DLD1 (cell line): ENCODE data around the gene SLC35E4.
"Not testable (repeated sequence)": the region's sequence is repeated elsewhere in the genome, so short reads cannot be mapped to it uniquely, and the experiment has no call there.

Experiments used
- in situ Hi-C: cut with HindIII; loops from 2 replicates; pipeline ENCODE4 v1.10.0; 2017; ENCODE audit warnings: low sequenced_read_pairs

SLC35E4 gene

GRCh38 chr22:30610299-30610698 lies 25.3 kb upstream of the SLC35E4 start:
- in situ Hi-C loops: no loop called here

DNA sequence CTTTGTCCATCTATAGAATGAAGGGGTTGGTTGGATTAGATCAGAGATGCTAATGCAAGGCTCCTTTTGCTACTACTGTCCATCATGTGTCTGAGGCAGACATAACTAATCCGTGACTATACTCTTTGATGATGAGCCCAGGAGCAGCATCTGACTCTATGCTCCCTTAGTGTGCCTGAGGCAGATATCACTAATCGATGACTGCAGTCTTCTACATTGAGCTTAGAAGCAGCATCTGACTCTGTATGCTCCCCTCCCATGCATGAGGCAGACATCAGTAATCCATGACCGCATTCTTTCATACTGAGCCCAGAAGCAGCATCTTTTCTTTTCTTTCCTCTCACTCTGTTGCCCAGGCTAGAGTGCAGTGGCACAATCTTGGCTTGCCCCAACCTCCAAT lies 24.4 kb upstream of the SLC35E4 start:
- in situ Hi-C loops: no loop called here

GRCh38 chr22:30612789-30613188 lies 22.8 kb upstream of the SLC35E4 start:
- in situ Hi-C loops: no loop called here

GRCh38 chr22:30614268-30614667 lies 21.3 kb upstream of the SLC35E4 start:
- in situ Hi-C loops: no loop called here

DNA sequence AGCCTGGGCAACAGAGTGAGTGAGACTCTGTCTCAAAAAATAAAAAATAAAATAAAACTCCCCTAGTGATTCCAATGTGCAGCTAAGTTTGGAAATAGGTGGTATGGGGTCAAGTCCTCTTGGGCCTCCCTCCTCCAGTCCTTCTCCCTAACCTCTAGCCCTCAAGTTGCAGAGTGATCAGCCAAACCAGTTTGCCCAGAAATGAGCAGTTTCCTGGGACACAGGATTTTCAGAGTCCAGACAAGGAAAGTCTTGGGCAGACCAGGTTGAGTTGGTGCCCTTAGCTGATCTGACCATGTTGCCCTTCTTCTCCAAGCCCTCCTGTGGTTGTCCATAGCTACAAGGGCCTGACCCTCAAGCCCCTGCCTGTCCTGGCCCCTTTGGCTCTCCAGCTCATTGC lies 20.7 kb upstream of the SLC35E4 start:
- in situ Hi-C loops: no loop called here

DNA sequence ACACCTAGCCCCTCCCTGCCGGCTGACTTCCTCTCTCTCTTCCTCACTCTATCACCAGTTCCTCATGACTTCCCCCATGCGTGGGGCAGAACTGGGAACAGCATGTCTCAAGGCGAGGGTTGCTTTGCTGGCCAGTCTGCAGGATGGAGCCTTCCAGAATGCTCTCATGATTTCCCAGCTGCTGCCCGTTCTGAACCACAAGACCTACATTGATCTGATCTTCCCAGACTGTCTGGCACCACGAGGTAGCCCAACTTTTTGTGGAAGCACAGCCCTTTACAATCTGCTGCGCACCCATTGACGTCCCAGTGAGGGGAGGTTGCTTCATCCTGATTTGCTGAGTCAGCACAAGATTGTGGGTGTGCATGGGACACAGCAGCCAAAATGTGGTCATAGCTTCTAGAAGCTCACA lies 20.0 kb upstream of the SLC35E4 start:
- in situ Hi-C loops: no loop called here

DNA sequence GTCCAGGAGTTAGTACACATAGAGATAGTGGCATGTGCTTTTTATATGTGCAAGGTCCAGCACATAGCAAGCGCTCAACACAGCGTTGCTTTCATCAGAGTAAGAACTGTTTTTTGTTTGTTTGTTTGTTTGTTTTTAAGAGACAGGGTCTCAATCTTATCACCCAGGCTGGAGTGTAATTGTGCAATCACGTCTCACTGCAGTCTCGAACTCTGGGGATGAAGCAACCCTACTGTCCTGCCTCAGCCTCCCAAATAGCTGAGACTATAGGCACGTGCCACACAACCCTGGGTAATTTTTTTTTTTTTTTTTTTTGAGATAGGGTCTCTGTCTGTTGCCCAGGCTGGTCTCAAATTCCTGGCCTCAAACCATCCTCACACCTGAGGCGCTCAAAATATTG lies 17.8 kb upstream of the SLC35E4 start:
- in situ Hi-C loops: no loop called here

DNA sequence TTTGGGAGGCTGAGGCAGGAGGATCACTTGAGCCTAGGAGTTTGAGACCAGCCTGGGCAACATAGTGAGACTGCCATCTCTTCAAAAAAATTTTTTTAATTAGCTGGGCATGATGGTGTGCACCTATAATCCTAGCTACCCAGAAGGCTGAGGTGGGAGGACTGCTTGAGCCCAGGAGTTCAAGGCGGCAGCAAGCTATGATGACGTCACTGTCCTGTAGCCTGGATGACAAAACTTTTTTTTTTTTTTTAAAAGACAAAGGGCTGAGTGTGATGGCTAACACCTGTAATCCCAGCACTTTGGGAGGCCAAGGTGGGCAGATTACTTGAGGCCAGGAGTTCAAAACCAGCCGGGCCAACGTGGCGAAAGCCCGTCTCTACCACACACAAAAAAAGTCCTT lies 15.7 kb upstream of the SLC35E4 start:
- in situ Hi-C loops: not testable (repeated sequence)

DNA sequence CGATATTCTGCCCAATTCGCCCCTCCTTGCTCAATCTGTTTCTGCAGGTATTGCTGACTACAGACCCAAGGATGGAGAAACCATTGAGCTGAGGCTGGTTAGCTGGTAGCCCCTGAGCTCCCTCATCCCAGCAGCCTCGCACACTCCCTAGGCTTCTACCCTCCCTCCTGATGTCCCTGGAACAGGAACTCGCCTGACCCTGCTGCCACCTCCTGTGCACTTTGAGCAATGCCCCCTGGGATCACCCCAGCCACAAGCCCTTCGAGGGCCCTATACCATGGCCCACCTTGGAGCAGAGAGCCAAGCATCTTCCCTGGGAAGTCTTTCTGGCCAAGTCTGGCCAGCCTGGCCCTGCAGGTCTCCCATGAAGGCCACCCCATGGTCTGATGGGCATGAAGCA lies 9.2 kb upstream of the SLC35E4 start:
- in situ Hi-C loops: no loop called here

DNA sequence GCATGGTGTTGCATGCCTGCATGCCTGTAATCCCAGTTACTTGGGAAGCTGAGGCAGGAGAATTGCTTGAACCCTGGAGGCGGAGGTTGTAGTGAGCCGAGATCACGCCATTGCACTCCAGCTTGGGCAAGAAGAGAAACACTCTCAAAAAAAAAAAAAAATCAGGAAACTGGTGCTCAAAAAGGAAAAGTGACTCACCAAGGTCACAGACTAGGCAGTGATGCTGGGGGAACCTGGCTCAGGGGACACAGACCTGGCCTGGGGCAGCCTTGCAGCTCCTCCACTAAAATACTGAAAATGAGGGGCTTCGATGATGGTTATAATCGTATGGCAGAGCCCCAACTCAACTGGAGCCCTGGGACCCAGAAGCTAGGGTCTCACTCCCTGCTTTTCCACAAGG lies 8.1 kb upstream of the SLC35E4 start:
- in situ Hi-C loops: no loop called here

DNA sequence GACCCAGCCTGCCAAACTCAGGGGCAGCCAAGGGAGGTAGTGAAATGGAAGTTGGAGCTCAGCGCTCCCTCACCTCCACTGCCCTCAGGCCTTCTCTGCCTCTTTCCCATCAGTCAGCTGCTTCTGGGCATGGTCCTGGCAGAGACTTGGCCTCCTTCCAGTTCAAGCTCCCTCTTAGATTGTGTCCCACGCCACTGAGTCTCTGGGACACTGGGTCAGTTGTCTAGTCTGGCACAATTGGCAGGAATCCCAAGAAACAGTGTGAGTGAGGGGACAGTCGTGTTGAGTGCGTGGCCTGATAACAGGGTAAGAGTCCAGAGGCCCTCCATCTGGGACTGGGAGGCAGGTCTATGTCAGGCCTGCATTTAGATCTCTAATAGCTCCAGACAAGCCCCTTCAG lies 7.1 kb upstream of the SLC35E4 start:
- in situ Hi-C loops: no loop called here

GRCh38 chr22:30631469-30631868 lies 4.1 kb upstream of the SLC35E4 start:
- in situ Hi-C loops: not testable (repeated sequence)

DNA sequence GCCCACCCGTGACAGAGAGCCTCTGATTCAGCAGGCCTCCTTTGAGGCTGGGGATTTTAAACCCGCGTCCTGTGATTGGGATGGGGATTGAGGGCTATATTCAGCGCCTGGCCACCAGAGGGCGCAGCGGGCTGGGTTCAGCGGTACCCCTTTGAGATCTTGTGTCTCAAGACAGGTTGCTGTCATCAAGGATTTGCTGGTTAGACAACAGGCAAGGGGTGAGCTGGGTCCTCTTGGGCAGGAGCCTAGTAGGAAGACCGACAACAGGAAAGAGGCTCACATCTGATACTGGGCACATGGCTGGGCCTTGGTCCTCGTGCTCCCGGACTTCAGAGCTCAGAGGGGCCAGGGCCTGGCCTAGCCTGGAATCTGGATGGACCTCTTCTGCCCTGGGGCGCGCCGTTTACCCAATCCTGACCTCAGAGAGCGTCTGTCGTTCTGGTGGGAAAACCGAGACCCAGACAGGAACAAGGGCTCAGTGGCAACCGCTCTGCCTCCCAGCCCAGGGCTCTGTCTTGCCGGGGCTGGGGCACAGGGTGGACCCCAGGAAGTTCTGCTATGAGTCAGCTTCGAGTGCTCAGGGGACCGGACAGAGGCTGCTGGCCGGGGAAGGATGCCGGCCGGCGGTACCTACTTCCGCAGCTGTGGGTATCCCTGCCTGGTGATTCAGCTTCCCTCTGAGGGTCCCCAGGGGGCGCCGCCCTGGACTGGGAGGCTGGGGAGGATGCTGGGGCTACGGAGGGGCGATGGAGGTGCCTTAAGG lies 929 bp upstream of the SLC35E4 start:
- in situ Hi-C loops: no loop called here

GRCh38 chr22:30636226-30637077 lies 871 bp downstream of the SLC35E4 start:
- in situ Hi-C loops: no loop called here

DNA sequence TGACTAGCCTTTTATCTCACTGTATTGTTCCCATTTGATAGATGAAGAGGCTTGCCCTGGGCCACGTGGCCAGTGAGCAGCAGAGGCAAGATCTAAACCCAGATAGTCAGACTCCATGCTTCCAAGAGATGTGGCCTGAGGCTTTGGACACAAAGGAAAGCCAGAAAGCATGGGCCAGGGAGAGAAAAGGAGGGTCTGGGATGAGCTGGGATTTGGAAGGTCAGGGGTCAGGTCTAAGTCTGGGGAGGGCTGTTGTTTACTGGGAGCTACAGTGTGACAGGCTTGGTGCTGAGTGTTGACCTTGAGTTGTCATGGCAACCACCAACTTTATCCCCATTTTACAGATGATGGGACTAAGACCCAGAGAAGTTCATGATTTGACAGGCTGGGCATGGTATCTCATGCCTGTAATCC lies 2.1 kb downstream of the SLC35E4 start:
- in situ Hi-C loops: no loop called here

- in situ Hi-C loops: no loop called here
Measured at GRCh38 chr22:30640361-30640760, 4.8 kb downstream of the SLC35E4 start.

DNA sequence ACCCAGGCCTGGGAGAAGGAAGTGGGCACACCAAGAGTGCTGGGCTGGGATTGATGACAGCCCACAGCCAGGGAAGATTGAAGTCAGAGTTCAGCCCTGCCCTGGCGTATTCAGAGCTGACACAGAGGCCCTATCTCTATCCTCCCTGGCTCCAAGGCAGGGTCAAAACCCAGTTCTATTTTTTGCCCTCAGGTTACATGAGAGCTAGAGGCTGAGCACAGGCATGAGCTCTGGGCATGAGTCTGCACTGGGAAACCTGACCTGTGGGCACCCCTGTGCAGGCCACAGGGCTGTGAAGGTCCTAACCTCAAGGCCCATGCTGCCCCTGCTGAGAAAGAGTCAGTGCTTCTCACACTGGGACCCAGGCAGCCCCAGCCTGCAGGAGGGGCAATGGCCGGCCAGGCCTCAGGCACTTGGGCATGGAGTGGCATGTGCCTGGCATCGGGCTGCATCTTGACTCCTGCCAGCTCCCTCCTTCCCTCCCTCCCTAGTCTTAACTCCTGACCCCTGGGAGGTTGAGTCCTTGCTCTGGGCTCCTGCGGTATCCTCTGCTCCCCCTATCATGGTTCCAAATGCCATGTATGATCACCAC lies 5.4 kb downstream of the SLC35E4 start:
- in situ Hi-C loops: no loop called here

DNA sequence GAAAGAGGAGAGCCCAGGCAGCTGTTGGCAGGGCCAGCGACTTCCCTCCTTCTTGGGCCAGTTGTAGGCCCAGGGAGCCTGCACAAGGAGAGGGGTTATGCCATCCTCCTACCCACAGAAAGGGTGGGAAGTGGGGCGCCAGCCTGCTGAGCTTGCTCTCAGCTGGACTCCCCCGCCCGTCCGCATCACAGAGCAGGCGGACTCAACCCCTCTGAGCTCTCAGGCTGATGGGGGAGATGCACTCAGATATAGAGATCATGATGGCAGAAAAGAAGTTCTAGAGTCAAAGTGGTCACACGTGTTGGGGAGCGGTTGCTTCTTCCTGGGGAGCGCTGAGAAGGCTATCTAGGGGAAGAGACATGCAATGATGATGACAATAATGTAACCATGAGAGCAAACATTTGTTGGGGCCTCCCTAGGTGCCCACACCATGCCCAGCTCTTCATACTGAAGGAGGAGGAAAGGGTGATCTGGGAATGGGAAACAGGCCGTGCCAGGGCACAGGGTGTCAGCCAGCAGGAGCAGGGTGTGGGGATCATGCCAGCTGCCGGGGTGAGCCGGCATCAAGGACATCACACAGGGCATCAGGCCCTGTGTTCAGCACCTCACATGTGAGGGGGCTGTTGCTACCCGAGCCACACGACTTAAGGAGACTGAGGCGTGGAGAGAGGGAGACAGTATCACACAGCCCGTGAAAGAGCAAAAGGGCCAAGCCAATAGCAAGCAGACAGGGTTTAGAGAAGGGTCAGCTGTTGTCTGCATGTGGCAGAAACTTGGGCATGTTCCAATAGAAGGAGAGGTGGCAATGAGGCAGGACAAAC lies 7.7 kb downstream of the SLC35E4 start:
- in situ Hi-C loops: no loop called here

DNA sequence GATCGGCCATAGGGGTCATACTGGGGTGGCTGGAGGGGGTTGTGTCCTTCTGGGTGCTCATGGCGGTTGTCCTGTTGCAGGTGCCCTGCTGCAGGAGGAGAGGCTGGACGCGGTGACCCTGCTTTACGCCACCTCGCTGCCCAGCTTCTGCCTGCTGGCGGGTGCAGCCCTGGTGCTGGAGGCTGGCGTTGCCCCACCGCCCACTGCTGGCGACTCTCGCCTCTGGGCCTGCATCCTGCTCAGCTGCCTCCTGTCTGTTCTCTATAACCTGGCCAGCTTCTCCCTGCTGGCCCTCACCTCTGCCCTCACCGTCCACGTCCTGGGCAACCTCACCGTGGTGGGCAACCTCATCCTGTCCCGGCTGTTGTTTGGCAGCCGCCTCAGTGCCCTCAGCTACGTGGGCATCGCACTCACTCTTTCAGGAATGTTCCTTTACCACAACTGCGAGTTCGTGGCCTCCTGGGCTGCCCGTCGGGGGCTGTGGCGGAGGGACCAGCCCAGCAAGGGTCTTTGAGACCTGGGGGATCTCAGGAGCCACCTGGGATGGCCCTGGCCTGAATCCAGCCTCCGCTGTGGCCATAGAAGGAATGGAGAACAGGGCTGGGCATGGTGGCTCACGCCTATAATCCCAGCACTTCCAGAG lies 11.1 kb downstream of the SLC35E4 start:
- in situ Hi-C loops: no loop called here

DNA sequence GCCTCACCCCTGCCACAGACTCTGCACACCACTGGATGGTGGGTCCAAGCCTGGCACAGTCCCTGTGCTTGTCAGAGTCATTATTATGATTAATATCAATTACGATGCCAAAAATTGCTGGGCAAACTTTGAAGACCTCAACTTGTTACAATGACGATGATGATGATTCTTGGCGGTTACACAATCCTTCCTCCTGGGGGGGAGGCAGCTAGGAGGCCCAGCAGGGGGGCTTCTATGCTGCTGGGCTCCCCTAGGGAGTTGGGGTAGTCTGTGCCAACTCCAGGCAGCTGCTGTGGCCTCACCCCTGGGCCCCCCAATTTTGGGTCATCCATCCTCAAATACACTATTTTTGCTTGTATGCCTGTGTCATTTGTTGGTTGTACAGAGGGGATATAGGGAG lies 12.0 kb downstream of the SLC35E4 start:
- in situ Hi-C loops: no loop called here

- in situ Hi-C loops: no loop called here
Measured at GRCh38 chr22:30648825-30649224, 13.2 kb downstream of the SLC35E4 start.
